Erythroblast (primary cell): ENCODE results near the gene TENT5A.

ENCODE experiments used
- GATA1 ChIP-seq: IDR thresholded peaks from 2 replicates; pipeline ENCODE4 v1.6.1; 2011; ENCODE audit warnings: low read depth, mild to moderate bottlenecking, control low read depth, low read length, moderate library complexity
- POLR2A ChIP-seq: IDR thresholded peaks from 2 replicates; pipeline ENCODE4 v1.6.1; 2011; ENCODE audit warnings: mild to moderate bottlenecking, low read length

GRCh38 chr6:81722506-81723223, 29.8 kb downstream of the TENT5A start:
- TF ChIP-seq POLR2A (no peak), GATA1 (no peak)
